GM21576 (cell line): ENCODE results near the gene DLL3.

Experiments used
- ATAC-seq: cut with Tn5 transposase; IDR thresholded peaks from one replicate; pipeline ENCODE4 v1.9.1; 2021; ENCODE audit warnings: mild to moderate bottlenecking, moderate library complexity; ENCODE audit not compliant: unreplicated experiment

DLL3 gene

DNA sequence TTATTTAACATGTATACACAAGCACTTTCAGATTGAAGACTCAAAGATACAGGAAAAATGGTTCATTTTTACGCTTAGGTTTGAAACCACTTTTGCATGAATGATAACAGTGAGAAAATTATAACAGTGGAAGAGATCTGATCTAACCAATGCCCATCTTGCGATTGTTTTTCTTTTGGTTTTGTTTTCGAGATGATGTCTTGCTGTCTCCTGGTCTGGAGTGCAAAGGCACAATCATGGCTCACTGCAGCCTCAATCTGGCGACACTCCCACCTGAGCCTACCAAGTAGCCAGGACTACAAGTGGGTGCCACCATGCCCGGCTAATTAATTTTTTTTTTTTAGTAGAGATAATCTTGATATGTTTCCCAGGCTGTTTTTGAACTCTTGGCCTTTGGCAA is 51.5 kb downstream of the DLL3 start:
- no peak for ATAC-seq

DNA sequence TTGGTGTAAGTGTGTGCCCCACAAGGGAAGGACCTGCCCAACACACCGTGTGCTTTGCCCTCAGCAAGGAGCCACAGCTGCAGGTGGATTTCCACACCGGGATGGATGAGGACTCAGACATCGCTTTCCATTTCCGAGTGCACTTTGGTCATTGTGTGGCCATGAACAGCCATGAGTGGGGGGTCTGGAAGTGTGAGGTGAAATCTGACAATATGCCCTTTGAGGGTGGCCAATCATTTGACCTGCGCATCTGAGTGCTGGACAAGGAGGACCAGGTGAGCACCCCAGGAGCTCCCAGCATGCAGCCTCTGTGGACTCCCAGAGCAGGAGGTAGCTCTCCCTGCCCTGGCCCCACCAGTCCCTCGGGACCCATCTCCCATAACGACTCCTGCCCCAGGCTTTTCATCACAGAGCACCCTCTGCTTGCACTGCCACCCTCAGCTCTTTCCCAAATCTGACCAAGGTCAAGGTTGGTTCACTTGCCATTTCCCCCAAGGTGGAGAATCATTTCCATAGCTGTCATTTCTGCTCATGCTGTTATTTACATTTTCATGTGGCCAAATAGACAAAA is 54.4 kb downstream of the DLL3 start:
- no peak for ATAC-seq

DNA sequence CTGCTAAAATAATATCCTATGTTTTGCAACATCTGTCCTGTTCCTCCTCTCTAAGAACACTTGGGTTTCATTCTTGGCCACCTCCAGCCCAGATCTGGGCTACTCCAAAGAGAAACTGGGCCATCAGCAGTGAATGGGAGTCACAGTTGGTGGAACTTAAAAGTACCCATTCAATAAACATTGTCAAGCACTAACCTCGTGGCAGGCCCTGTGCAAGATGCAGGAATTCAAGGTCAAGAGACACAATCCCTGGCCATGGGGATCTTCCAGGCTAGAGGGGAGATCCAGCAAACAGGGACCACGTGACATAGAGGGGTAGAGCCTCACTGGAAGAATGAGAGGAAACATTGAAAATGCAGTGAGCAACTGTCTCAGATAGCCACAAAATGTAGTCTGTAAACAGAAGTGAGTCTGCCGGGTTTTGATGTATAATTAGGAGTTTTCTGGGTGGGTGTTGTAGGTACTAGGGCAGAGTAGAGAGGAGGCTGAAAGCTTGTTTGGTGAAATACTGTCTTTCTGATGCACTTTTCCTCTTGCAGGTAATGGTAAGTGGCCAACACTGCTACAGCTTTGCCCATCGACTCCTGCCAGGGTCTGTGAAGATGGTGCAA is 56.1 kb downstream of the DLL3 start:
- ATAC-seq, result no peak

DNA sequence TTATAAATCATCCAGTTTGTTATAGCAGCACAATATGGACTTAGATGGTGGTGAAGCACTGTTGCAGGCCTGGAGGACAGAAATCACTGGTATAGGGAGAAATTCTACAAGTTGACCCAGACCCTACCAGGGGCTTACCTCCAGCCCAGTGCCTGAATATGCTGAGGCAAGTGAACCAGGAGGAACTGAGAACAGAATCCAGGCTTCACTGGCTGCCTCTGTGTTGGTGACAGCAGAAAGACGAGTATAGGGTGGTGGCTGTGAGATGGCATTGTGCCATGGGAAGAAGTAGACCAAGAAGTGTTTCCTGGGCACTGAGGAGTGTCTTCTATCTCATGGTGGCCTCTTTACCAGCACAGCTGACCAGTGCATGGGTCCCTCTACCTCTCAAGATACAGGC is 57.1 kb downstream of the DLL3 start:
- no peak for ATAC-seq
